ENCODE results near the gene CAMK4. TPM values are rescaled to one million over a fixed set of nuclear protein-coding genes. Genes with fewer than 3 reads are reported as not detected.

The CAMK4 gene
- total RNA-seq, 1 experiment from 2014 or later = 10.2 TPM

DNA sequence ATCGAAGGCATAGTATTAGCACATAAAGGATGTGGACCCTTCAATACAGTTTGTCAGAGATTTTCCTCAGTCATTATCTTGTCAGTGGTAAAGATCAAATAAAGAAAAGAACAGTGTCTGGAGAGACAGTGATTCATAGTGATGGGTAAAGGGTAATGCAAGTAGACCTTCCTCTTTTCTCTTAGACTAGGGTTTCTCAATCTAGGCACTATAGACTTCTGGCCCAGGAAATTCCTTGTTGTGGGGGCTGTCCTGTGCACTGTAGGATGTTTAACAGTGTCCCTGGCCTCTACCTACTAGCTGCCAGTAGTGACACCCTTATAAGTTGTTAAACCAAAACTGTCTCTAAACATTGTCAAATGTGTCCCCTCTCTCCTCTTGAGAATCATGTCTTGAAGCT, 6.9 kb downstream of the CAMK4 start (continued):
- TF ChIP-seq, protein P1, sequence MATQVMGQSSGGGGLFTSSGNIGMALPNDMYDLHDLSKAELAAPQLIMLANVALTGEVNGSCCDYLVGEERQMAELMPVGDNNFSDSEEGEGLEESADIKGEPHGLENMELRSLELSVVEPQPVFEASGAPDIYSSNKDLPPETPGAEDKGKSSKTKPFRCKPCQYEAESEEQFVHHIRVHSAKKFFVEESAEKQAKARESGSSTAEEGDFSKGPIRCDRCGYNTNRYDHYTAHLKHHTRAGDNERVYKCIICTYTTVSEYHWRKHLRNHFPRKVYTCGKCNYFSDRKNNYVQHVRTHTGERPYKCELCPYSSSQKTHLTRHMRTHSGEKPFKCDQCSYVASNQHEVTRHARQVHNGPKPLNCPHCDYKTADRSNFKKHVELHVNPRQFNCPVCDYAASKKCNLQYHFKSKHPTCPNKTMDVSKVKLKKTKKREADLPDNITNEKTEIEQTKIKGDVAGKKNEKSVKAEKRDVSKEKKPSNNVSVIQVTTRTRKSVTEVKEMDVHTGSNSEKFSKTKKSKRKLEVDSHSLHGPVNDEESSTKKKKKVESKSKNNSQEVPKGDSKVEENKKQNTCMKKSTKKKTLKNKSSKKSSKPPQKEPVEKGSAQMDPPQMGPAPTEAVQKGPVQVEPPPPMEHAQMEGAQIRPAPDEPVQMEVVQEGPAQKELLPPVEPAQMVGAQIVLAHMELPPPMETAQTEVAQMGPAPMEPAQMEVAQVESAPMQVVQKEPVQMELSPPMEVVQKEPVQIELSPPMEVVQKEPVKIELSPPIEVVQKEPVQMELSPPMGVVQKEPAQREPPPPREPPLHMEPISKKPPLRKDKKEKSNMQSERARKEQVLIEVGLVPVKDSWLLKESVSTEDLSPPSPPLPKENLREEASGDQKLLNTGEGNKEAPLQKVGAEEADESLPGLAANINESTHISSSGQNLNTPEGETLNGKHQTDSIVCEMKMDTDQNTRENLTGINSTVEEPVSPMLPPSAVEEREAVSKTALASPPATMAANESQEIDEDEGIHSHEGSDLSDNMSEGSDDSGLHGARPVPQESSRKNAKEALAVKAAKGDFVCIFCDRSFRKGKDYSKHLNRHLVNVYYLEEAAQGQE (IDR thresholded peaks at IDR 0.05; ENCODE audit: low read depth) = no peak
- TF ChIP-seq ZFX (IDR thresholded peaks at IDR 0.05) (no peak), ELF1 (IDR thresholded peaks at IDR 0.05; ENCODE audit: borderline replicate concordance, low read depth) (no peak), JUND (IDR thresholded peaks at IDR 0.05) (no peak), CBX3 (IDR thresholded peaks at IDR 0.05; ENCODE audit: low read depth) (no peak)

DNA sequence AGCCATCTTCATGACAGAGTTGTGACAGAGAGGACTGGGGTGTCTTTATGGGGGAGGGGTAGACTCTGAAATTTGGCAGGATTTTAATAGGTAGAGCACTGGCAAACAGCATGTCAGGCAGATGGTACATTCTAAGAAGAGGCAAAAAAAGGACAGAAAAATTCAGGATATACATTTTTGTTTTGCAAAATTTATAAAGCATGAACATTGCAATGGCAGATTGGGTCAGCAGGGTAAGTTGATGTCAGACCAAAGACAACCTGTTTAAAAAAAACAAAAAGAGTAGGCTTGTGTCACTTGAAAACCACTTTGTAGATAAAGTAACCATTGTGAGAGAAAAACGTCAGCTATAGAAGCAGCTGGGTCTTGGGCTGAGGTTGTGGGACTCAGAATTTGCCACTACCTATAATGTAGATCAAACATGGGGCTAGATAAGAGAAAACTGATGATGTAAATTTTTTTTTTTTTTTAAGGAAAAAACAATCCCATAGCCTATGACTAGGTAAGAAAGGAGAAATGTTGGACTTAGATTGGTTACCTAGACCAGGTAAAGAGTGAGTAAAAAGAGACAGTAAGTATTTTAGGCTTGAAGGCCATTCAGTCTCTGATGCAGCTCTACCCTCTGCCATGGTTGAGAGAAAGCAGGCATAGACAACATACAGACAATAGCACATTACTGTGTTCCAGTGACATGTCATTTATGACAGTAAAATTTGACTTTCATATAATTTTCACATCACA, 8.3 kb downstream of the CAMK4 start:
- H3K4me2 ChIP-seq (ENCODE audit: low read length) = no peak overlapping the region
- H3K4me3 ChIP-seq (replicated peaks in 1 of 2; ENCODE audit: low read depth in 1 of 2, low read length in 2 of 2) = no peak overlapping the region
- no peak overlapping the region for H3K27ac ChIP-seq (ENCODE audit: low read depth, low read length)
- TF ChIP-seq, protein P1 (IDR thresholded peaks at IDR 0.05; ENCODE audit: low read depth) = no peak
- TF ChIP-seq FOSL1 (IDR thresholded peaks at IDR 0.05; ENCODE audit: low read depth) = no peak
- H3K79me2 ChIP-seq (ENCODE audit: insufficient read depth, low read length) = no peaks in the 10 kb centered on the region
- ATAC-seq (no peak), DNase-seq (ENCODE audit: low read depth, low spot score) (no peak)
- 0 out of 2 replicates have a peak, but pooled peaks cover 3% of the 10 kb centered on the region for H3K27me3 ChIP-seq (ENCODE audit: insufficient read depth, low read length)
- H4K20me1 ChIP-seq (ENCODE audit: insufficient read depth) = no peaks in the 10 kb centered on the region
- H3K9ac ChIP-seq (ENCODE audit: low read length) = no peak overlapping the region
- H3K4me1 ChIP-seq (ENCODE audit: control insufficient read depth in 1 of 2, insufficient read depth in 2 of 2, low read length in 2 of 2) = no peaks in the 10 kb centered on the region
- H3K36me3 ChIP-seq (ENCODE audit: control insufficient read depth in 1 of 2, insufficient read depth in 2 of 2, low read length in 2 of 2) = no peaks in the 10 kb centered on the region
- H3K9me3 ChIP-seq (ENCODE audit: control insufficient read depth in 1 of 2, insufficient read depth in 1 of 2, low read depth in 1 of 2, low read length in 2 of 2) = no peaks in the 10 kb centered on the region
- H2AFZ ChIP-seq (ENCODE audit: low read depth, low read length, poor library complexity, severe bottlenecking) = no peak overlapping the region
- RAD21 ChIA-PET (ENCODE audit: low non-redundant PET in 1 of 2, low total read pairs in 2 of 2, uncharacterized antibody in 2 of 2, unreplicated experiment in 2 of 2) = no interaction called here
- CTCF ChIA-PET = no interaction called here
- POLR2A ChIA-PET = no interaction called here
- intact Hi-C loops (cut with micrococcal nuclease) = no loop called here
- H3K9me2 ChIP-seq (ENCODE audit: insufficient read depth) = no peaks in the 10 kb centered on the region
- no TSS peak for BruUV-seq (replicated peaks)

Measured in HCT116 (cell line).